K562 (cell line): Measurements from ENCODE around the gene CLSTN2. TPM values are rescaled to one million over a fixed set of nuclear protein-coding genes. Genes with fewer than 3 reads are reported as not detected.

ENCODE experiments used
- ATAC-seq: fragments of 200-7000 bp; cut with Tn5 transposase; 3 replicates; pipeline ENCODE4 v1.9.1; 2020; ENCODE audit warnings: moderate library complexity
- BruUV-seq: library from RNA; stranded (reverse); fragments of 400-500 nt; replicated peaks from 2 replicates; lab custom pipeline; 2021; lab: Mats Ljungman, UMichigan
- CTCF ChIA-PET: fragments of 300-600 bp; formaldehyde crosslinking; extraction: SDS; loops from one replicate; lab custom pipeline; 2021; ENCODE audit warnings: low intra/inter-chr PET ratio; lab: Yijun Ruan, JAX
- POLR2A ChIA-PET: fragments of 300-600, 350-650 bp; sonication (Branson Sonifier 250); formaldehyde crosslinking; extraction: SDS; loops from one replicate; lab custom pipeline; 2021; ENCODE audit warnings: antibody characterized with exemption, inconsistent platforms; lab: Yijun Ruan, JAX
- DNase-seq, 4 experiments: peaks; one replicate each; pipeline versions ENCODE4 v3.0.0 to v3.0.0-alpha.2; 2011 to 2018; ENCODE audit warnings: low spot score in 3 of 4, mixed read lengths in 3 of 4; ENCODE audit errors: extremely low read depth in 1 of 4
- FAIRE-seq: peaks from 2 replicates; lab custom pipeline; 2011; peaks lifted over from hg19 to GRCh38; lab: Jason Lieb, UNC
- H2AFZ ChIP-seq: 2 replicates; pipeline ENCODE4 v1.6.0; 2011; ENCODE audit warnings: low read depth, low read length, control low read depth, inconsistent platforms
- H3K27ac ChIP-seq: fragments of 200-600 bp; 3 replicates; pipeline ENCODE4 v1.8.0; 2011; ENCODE audit warnings: low read depth, mild to moderate bottlenecking, control low read depth, inconsistent platforms, low read length, moderate library complexity, mixed read lengths; ENCODE audit errors: extremely low read depth
- H3K27me3 ChIP-seq, 2 experiments: fragments of 300-600 bp in 1 of 2; 2 replicates in 1 of 2; 3 replicates in 1 of 2; pipeline versions ENCODE4 v1.6.0 to v1.8.0; 2011; ENCODE audit warnings: inconsistent platforms in 2 of 2, low read length in 2 of 2, mild to moderate bottlenecking in 1 of 2, mixed read lengths in 1 of 2, moderate library complexity in 1 of 2; ENCODE audit not compliant: control insufficient read depth in 2 of 2, insufficient read depth in 2 of 2
- H3K36me3 ChIP-seq: fragments of 300-600 bp; 3 replicates; pipeline ENCODE4 v1.8.0; 2011; ENCODE audit warnings: mild to moderate bottlenecking, low read length, inconsistent platforms; ENCODE audit not compliant: control insufficient read depth, insufficient read depth
- H3K4me1 ChIP-seq, 2 experiments: fragments of 200-600 bp in 1 of 2; replicated peaks in 1 of 2; 2 replicates in 1 of 2; 3 replicates in 1 of 2; pipeline versions ENCODE4 v1.5.1 to v1.8.0; 2011; ENCODE audit warnings: inconsistent platforms in 2 of 2, low read length in 2 of 2, mild to moderate bottlenecking in 1 of 2, mixed read lengths in 1 of 2, moderate library complexity in 1 of 2; ENCODE audit not compliant: control insufficient read depth in 2 of 2, insufficient read depth in 2 of 2
- H3K4me2 ChIP-seq: 2 replicates; pipeline ENCODE4 v1.6.1; 2011; ENCODE audit warnings: low read length, control low read depth, inconsistent platforms, mixed read lengths; ENCODE audit not compliant: insufficient read depth
- H3K4me3 ChIP-seq: fragments of 200-600 bp; sonication (generic), shearing (Covaris generic); 2 replicates; pipeline ENCODE4 v1.5.1; 2016; ENCODE audit warnings: control low read depth, inconsistent platforms
- H3K79me2 ChIP-seq: fragments of 200-600 bp; 3 replicates; pipeline ENCODE4 v1.8.0; 2011; ENCODE audit warnings: low read length, inconsistent platforms; ENCODE audit not compliant: control insufficient read depth, insufficient read depth
- H3K9ac ChIP-seq, 2 experiments: 2 replicates each; pipeline versions ENCODE4 v1.6.0 to v1.6.1; 2011; ENCODE audit warnings: low read depth in 2 of 2, low read length in 2 of 2, control low read depth in 1 of 2, inconsistent platforms in 1 of 2, mild to moderate bottlenecking in 1 of 2, mixed read lengths in 1 of 2; ENCODE audit not compliant: insufficient read depth in 1 of 2
- H3K9me1 ChIP-seq: one replicate; pipeline ENCODE4 v1.6.0; 2011; ENCODE audit warnings: inconsistent platforms, mild to moderate bottlenecking, low read length, moderate library complexity; ENCODE audit not compliant: control insufficient read depth, insufficient read depth
- H3K9me3 ChIP-seq: replicated peaks from 2 replicates; pipeline ENCODE4 v1.5.1; 2011; ENCODE audit warnings: low read depth, low read length, inconsistent platforms; ENCODE audit not compliant: control insufficient read depth, insufficient read depth
- H4K20me1 ChIP-seq: replicated peaks from 2 replicates; pipeline ENCODE4 v1.6.1; 2011; ENCODE audit warnings: low read length, inconsistent platforms, mixed read lengths; ENCODE audit not compliant: control insufficient read depth, insufficient read depth
- CCNT2 ChIP-seq: IDR thresholded peaks from 2 replicates; pipeline ENCODE4 v1.6.1; 2011; ENCODE audit warnings: borderline replicate concordance, low read depth, mild to moderate bottlenecking, moderate library complexity, mixed read lengths, low read length; ENCODE audit not compliant: insufficient read length; ENCODE audit errors: extremely low read depth
- FOS ChIP-seq: IDR thresholded peaks from 3 replicates; pipeline ENCODE4 v1.6.1; 2011; ENCODE audit not compliant: insufficient read length; ENCODE audit errors: extremely low read depth
- HMGN3 ChIP-seq: IDR thresholded peaks from 2 replicates; pipeline ENCODE4 v1.6.1; 2011; ENCODE audit warnings: borderline replicate concordance, low read depth, mild to moderate bottlenecking, mixed read lengths, low read length; ENCODE audit not compliant: insufficient read length; ENCODE audit errors: extremely low read depth
- MIER1 ChIP-seq: fragments of 450-650 bp; IDR thresholded peaks from 2 replicates; pipeline ENCODE4 v1.6.1; 2016; ENCODE audit warnings: antibody characterized with exemption, mild to moderate bottlenecking, low read depth
- RAD21 ChIP-seq, 2 experiments: fragments of 250-450 bp in 1 of 2; fragments of 450-650 bp in 1 of 2; sonication (Bioruptor Pico) in 1 of 2; formaldehyde crosslinking in 1 of 2; IDR thresholded peaks in 1 of 2; conservative IDR thresholded peaks in 1 of 2; 2 replicates each; pipeline versions ENCODE4 v1.4.0 to v1.8.0; 2020 to 2022; ENCODE audit warnings: mild to moderate bottlenecking in 2 of 2, moderate library complexity in 1 of 2
- REST ChIP-seq, 2 experiments: fragments of 450-650 bp; formaldehyde crosslinking in 1 of 2; IDR thresholded peaks; 2 replicates each; pipeline versions ENCODE4 v1.4.0 to v1.6.1; 2014 to 2020; ENCODE audit warnings: mild to moderate bottlenecking in 2 of 2, borderline replicate concordance in 1 of 2, low read depth in 1 of 2
- SMC3 ChIP-seq: conservative IDR thresholded peaks from 2 replicates; pipeline ENCODE4 v1.6.1; 2011; ENCODE audit warnings: low read depth, low read length, improper control_type of control experiment; ENCODE audit not compliant: insufficient read depth
- ZBTB49 ChIP-seq: sonication (generic); formaldehyde crosslinking; IDR thresholded peaks from 2 replicates; pipeline ENCODE4 v1.8.0; 2022; ENCODE audit warnings: missing genetic modification reagents, mild to moderate bottlenecking, borderline replicate concordance
- WGBS: fragments of 100-300 bp; shearing (Covaris generic); methylation state at CpG from one replicate; pipeline ENCODE4 v1.1.6; 2016; ENCODE audit warnings: low coverage, mixed read lengths; ENCODE audit not compliant: insufficient coverage; ENCODE audit errors: missing lambda C conversion rate; 5-methylcytosine and 5-hydroxymethylcytosine counted together
- in situ Hi-C: fragments of 300-500 bp; cut with MboI; formaldehyde crosslinking; loops from 4 replicates; pipeline ENCODE4 v1.15.0; 2018; ENCODE audit warnings: inconsistent platforms, mixed read lengths
- intact Hi-C: fragments of 100-400 bp; cut with micrococcal nuclease; formaldehyde crosslinking; loops from 2 replicates; pipeline ENCODE4 v1.14.2; 2022
- polyA plus RNA-seq, 8 experiments: library from polyadenylated mRNA; depleted of rRNA in 4 of 8; stranded (reverse) in 5 of 8; unstranded in 3 of 8; fragments of >200 nt; fragmentation: Nextera tagmentation in 2 of 8; fragmentation: Illumina TruSeq in 1 of 8; extraction: Ambion mirVana in 2 of 8; extraction: Trizol in 1 of 8; gene quantifications; 2 replicates each; pipeline versions ENCODE4 v1.2.1 to v1.2.3, GENCODE V29; 2011 to 2014; ENCODE audit warnings: inconsistent platforms in 1 of 8, missing spikeins in 1 of 8
- total RNA-seq, 7 experiments: library from RNA; depleted of rRNA in 6 of 7; stranded (reverse); fragments of >200 nt in 6 of 7; fragmentation: Illumina TruSeq in 2 of 7; extraction: Trizol in 2 of 7; gene quantifications; 2 replicates each; pipeline versions ENCODE4 v1.2.1 to v1.2.3, GENCODE V29; 2011 to 2021; ENCODE audit warnings: low replicate concordance in 1 of 7

The CLSTN2 gene
- total and polyA plus RNA-seq, 9 of the 15 experiments (the other 6 are each of a cell fraction or from before 2014, with no cell fraction given) = 0.02 to 0.04 (median 0.04) TPM; not detected in 6

GRCh38 chr3:140216249-140216648 lies 281.3 kb downstream of the CLSTN2 start:
- DNase-seq = peak; percentile 27 to 55 (median 47)
- ChIA-PET CTCF (no interaction called here), POLR2A (interaction anchor here (0.7 kb wide), 1 partner anchor 17 kb away, joined by 3 read pairs; no protein-coding TSS in a partner anchor)
- Histone ChIP-seq H3K79me2 (no peaks in the 10 kb centered on the region), H3K27me3 (no peaks in the 10 kb centered on the region), H2AFZ (no peak overlapping the region), H3K36me3 (no peaks in the 10 kb centered on the region), H3K27ac (no peak overlapping the region), H4K20me1 (no peaks in the 10 kb centered on the region), H3K4me2 (no peak overlapping the region), H3K9ac (no peak overlapping the region), H3K9me1 (no peaks in the 10 kb centered on the region), H3K4me1 (no peaks in the 10 kb centered on the region), H3K4me3 (no peak overlapping the region), H3K9me3 (no peaks in the 10 kb centered on the region)
- FAIRE-seq = peak; percentile 79
- intact Hi-C loops = no loop called here
- BruUV-seq = no TSS peak
- WGBS = 6% methylated on average over 6 of the region's 6 CpGs
- in situ Hi-C loops = no loop called here
- ATAC-seq = peak; percentile 89
- TF ChIP-seq REST (IDR thresholded peaks at IDR 0.05; ENCODE audit: borderline replicate concordance) (peak; percentile 39; the same call in 1 of the 2 replicates), REST (CRISPR knock-in tag; IDR thresholded peaks at IDR 0.05; ENCODE audit: low read depth) (no peak), SMC3 (0 out of 2 replicates have a peak, but pooled peaks have one; percentile 27), RAD21 (CRISPR knock-in tag; conservative IDR thresholded peaks at IDR 0.05 in 1 of 2, IDR thresholded peaks at IDR 0.05 in 1 of 2) (peak; percentile 32 to 55; a peak in 3 of 4 replicates), HMGN3 (no peak), ZBTB49 (CRISPR knock-in tag) (no peak), MIER1 (no peak), CCNT2 (no peak), FOS (no peak)
